ENCODE data around the gene RCN2. TPM values are rescaled to one million over a fixed set of nuclear protein-coding genes. Genes with fewer than 3 reads are reported as not detected.

The RCN2 gene
- total RNA-seq, 2 experiments from 2014 or later, result 29.6 TPM

- POLR2A ChIA-PET, result interaction anchor here (3.5 kb wide), 1 partner anchor 11 kb away, joined by 22 read pairs; the partner anchor contains the start of gene PSTPIP1
- Mint-ChIP-seq H3K4me3 (no peak overlapping the region), H3K9me3 (peaks cover 5% of the 10 kb centered on the region), H3K27ac (no peak overlapping the region), H3K27me3 (no peaks in the 10 kb centered on the region), H3K4me1 (peaks cover 35% of the 10 kb centered on the region), H3K36me3 (no peaks in the 10 kb centered on the region)
- DNase-seq, result no peak
- no peak for ATAC-seq (ENCODE audit: low read depth)
These were observed 52.2 kb downstream of the RCN2 start for GRCh38 chr15:76983590-76984375.

GRCh38 chr15:76986743-76987142 is 55.2 kb downstream of the RCN2 start:
- Mint-ChIP-seq H3K4me3 (peak overlapping the region; percentile 17), H3K9me3 (no peaks in the 10 kb centered on the region)
- no peak for DNase-seq

GRCh38 chr15:76987276-76987675 is 55.7 kb downstream of the RCN2 start:
- no peaks in the 10 kb centered on the region for H3K9me3 Mint-ChIP-seq
- POLR2A ChIA-PET, result interaction anchor here (0.6 to 2.9 kb wide), 7 partner anchors 9 to 60 kb away, joined by 3 to 27 read pairs (median 4); partner anchors contain the start of gene PSTPIP1
- DNase-seq, result no peak
- H3K4me3 Mint-ChIP-seq, result peak overlapping the region; percentile 17
- H3K4me1 Mint-ChIP-seq, result peaks cover 43% of the 10 kb centered on the region
- H3K27ac Mint-ChIP-seq, result peak overlapping the region; percentile 95
- H3K27me3 Mint-ChIP-seq, result no peaks in the 10 kb centered on the region
- peak; percentile 16 for ATAC-seq (ENCODE audit: low read depth)
- no peaks in the 10 kb centered on the region for H3K36me3 Mint-ChIP-seq

More at GRCh38 chr15:76986743-76987142, 55.2 kb downstream of the RCN2 start:
- no peaks in the 10 kb centered on the region for H3K36me3 Mint-ChIP-seq
- peak overlapping the region; percentile 95 for H3K27ac Mint-ChIP-seq
- peak; percentile 41 for ATAC-seq (ENCODE audit: low read depth)
- no peaks in the 10 kb centered on the region for H3K27me3 Mint-ChIP-seq
- H3K4me1 Mint-ChIP-seq, result peaks cover 46% of the 10 kb centered on the region
- POLR2A ChIA-PET, result interaction anchor here (0.7 to 2.9 kb wide), 6 partner anchors 10 to 36 kb away, joined by 3 to 27 read pairs (median 4); partner anchors contain the start of gene PSTPIP1

GRCh38 chr15:76987896-76988860 is 56.6 kb downstream of the RCN2 start:
- Mint-ChIP-seq H3K4me1 (peaks cover 48% of the 10 kb centered on the region), H3K36me3 (no peaks in the 10 kb centered on the region), H3K4me3 (peak overlapping the region; percentile 71), H3K9me3 (no peaks in the 10 kb centered on the region), H3K27me3 (no peaks in the 10 kb centered on the region), H3K27ac (peak overlapping the region; percentile 95)
- POLR2A ChIA-PET, result interaction anchor here (0.6 to 2.9 kb wide), 8 partner anchors 9 to 59 kb away, joined by 3 to 27 read pairs (median 6); partner anchors contain the start of gene PSTPIP1
- ATAC-seq (ENCODE audit: low read depth) (peak; percentile 80), DNase-seq (no peak)

GRCh38 chr15:76988867-76989780 is 57.6 kb downstream of the RCN2 start:
- DNase-seq (no peak), ATAC-seq (ENCODE audit: low read depth) (no peak)
- POLR2A ChIA-PET, result interaction anchor here (0.6 to 2.9 kb wide), 7 partner anchors 8 to 38 kb away, joined by 3 to 27 read pairs (median 5); partner anchors contain the start of gene PSTPIP1
- Mint-ChIP-seq H3K9me3 (no peaks in the 10 kb centered on the region), H3K4me1 (peaks cover 53% of the 10 kb centered on the region), H3K27me3 (no peaks in the 10 kb centered on the region), H3K36me3 (no peaks in the 10 kb centered on the region), H3K4me3 (peak overlapping the region; percentile 71), H3K27ac (peak overlapping the region; percentile 95)

GRCh38 chr15:76991048-76991447 is 59.5 kb downstream of the RCN2 start:
- Mint-ChIP-seq H3K36me3 (peaks cover 5% of the 10 kb centered on the region), H3K27me3 (no peaks in the 10 kb centered on the region), H3K27ac (no peak overlapping the region), H3K4me1 (peaks cover 58% of the 10 kb centered on the region), H3K4me3 (no peak overlapping the region), H3K9me3 (no peaks in the 10 kb centered on the region)
- DNase-seq (no peak), ATAC-seq (ENCODE audit: low read depth) (no peak)
- POLR2A ChIA-PET, result no interaction called here

GRCh38 chr15:76991741-76992645 is 60.4 kb downstream of the RCN2 start:
- DNase-seq, result no peak
- Mint-ChIP-seq H3K4me1 (peaks cover 53% of the 10 kb centered on the region), H3K9me3 (no peaks in the 10 kb centered on the region), H3K27ac (no peak overlapping the region), H3K4me3 (no peak overlapping the region), H3K27me3 (no peaks in the 10 kb centered on the region), H3K36me3 (peaks cover 5% of the 10 kb centered on the region)
- POLR2A ChIA-PET, result no interaction called here
- ATAC-seq (ENCODE audit: low read depth), result no peak

- peak overlapping the region; percentile 95 for H3K27ac Mint-ChIP-seq
- POLR2A ChIA-PET, result interaction anchor here (0.7 to 9.0 kb wide), 7 partner anchors 9 to 48 kb away, joined by 3 to 137 read pairs (median 22); no protein-coding TSS in a partner anchor
- no peaks in the 10 kb centered on the region for H3K9me3 Mint-ChIP-seq
- peak overlapping the region; percentile 95 for H3K4me3 Mint-ChIP-seq
- H3K4me1 Mint-ChIP-seq, result peaks cover 54% of the 10 kb centered on the region
- no peaks in the 10 kb centered on the region for H3K27me3 Mint-ChIP-seq
- no peak for ATAC-seq (ENCODE audit: low read depth)
- peaks cover 7% of the 10 kb centered on the region for H3K36me3 Mint-ChIP-seq
- DNase-seq, result no peak
These were observed 61.7 kb downstream of the RCN2 start for GRCh38 chr15:76993114-76993725.

- Mint-ChIP-seq H3K27ac (peak overlapping the region; percentile 95), H3K4me3 (peak overlapping the region; percentile 95), H3K36me3 (peaks cover 9% of the 10 kb centered on the region), H3K27me3 (no peaks in the 10 kb centered on the region), H3K4me1 (peaks cover 53% of the 10 kb centered on the region), H3K9me3 (no peaks in the 10 kb centered on the region)
- DNase-seq (no peak), ATAC-seq (ENCODE audit: low read depth) (peak; percentile 29)
- POLR2A ChIA-PET, result interaction anchor here (0.7 to 9.0 kb wide), 8 partner anchors 9 to 47 kb away, joined by 3 to 137 read pairs (median 22); no protein-coding TSS in a partner anchor
These were observed 62.5 kb downstream of the RCN2 start for GRCh38 chr15:76994001-76994400.

GRCh38 chr15:76994496-76994895 is 62.9 kb downstream of the RCN2 start:
- ATAC-seq (ENCODE audit: low read depth) (peak; percentile 12), DNase-seq (no peak)
- H3K27me3 Mint-ChIP-seq, result no peaks in the 10 kb centered on the region
- peaks cover 14% of the 10 kb centered on the region for H3K36me3 Mint-ChIP-seq
- peak overlapping the region; percentile 95 for H3K27ac Mint-ChIP-seq
- H3K9me3 Mint-ChIP-seq, result no peaks in the 10 kb centered on the region
- POLR2A ChIA-PET, result interaction anchor here (1.3 to 9.0 kb wide), 12 partner anchors 7 to 63 kb away, joined by 4 to 137 read pairs (median 20); partner anchors contain the start of gene RCN2
- peaks cover 57% of the 10 kb centered on the region for H3K4me1 Mint-ChIP-seq
- peak overlapping the region; percentile 95 for H3K4me3 Mint-ChIP-seq
